ENCODE measurements around the gene SNAP29. TPM values are rescaled to one million over a fixed set of nuclear protein-coding genes. Genes with fewer than 3 reads are reported as not detected.

SNAP29 gene
- total and polyA plus RNA-seq, 4 donors, result 14.8 to 27.2 (median 17.1) TPM

- no peaks in the 10 kb centered on the region for H3K27me3 ChIP-seq (ENCODE audit: control insufficient read depth in 3 of 3, insufficient read depth in 3 of 3, low read length in 2 of 3)
- H3K9ac ChIP-seq (ENCODE audit: insufficient read depth in 1 of 2, low read length in 2 of 2), result no peak overlapping the region
- no peaks in the 10 kb centered on the region for H3K9me3 ChIP-seq (ENCODE audit: control insufficient read depth in 4 of 4, insufficient read depth in 3 of 4, low read length in 3 of 4)
- H3K4me1 ChIP-seq (ENCODE audit: control insufficient read depth in 5 of 5, insufficient read depth in 5 of 5, low read length in 5 of 5), result peaks cover 0 to 4% (median 0%) of the 10 kb centered on the region in 5 donors
- no peak overlapping the region for H3K4me3 ChIP-seq
- TF ChIP-seq CTCF (IDR thresholded peaks at IDR 0.05; ENCODE audit: control extremely low read depth, extremely low read depth), result no peak
- ATAC-seq (ENCODE audit: insufficient read depth, low FRiP score) (no peak), DNase-seq (no peak)
- no peak overlapping the region for H3K27ac ChIP-seq (ENCODE audit: low read depth in 1 of 2, low read length in 1 of 2)
- 96 to 98% methylated on average over 2 of the region's 2 CpGs for WGBS, 2 donors
- H3K36me3 ChIP-seq (ENCODE audit: control insufficient read depth in 4 of 4, insufficient read depth in 4 of 4, low read length in 4 of 4), result no peaks in the 10 kb centered on the region
Observed at GRCh38 chr22:20903093-20903492, 44.3 kb downstream of the SNAP29 start.

- WGBS, 2 donors, result 61 to 70% methylated on average over 7 of the region's 7 CpGs
- Histone ChIP-seq H3K27me3 (ENCODE audit: control insufficient read depth in 3 of 3, insufficient read depth in 3 of 3, low read length in 2 of 3) (no peaks in the 10 kb centered on the region), H3K36me3 (ENCODE audit: control insufficient read depth in 4 of 4, insufficient read depth in 4 of 4, low read length in 4 of 4) (no peaks in the 10 kb centered on the region), H3K4me3 (no peak overlapping the region), H3K27ac (ENCODE audit: low read depth in 1 of 2, low read length in 1 of 2) (peak overlapping the region in 1 of 2 donors; percentile 59), H3K9me3 (ENCODE audit: control insufficient read depth in 4 of 4, insufficient read depth in 3 of 4, low read length in 3 of 4) (no peaks in the 10 kb centered on the region), H3K9ac (ENCODE audit: insufficient read depth in 1 of 2, low read length in 2 of 2) (no peak overlapping the region), H3K4me1 (ENCODE audit: control insufficient read depth in 5 of 5, insufficient read depth in 5 of 5, low read length in 5 of 5) (peaks cover 0 to 4% (median 0%) of the 10 kb centered on the region in 5 donors)
- TF ChIP-seq CTCF (IDR thresholded peaks at IDR 0.05; ENCODE audit: control extremely low read depth, extremely low read depth), result no peak
- DNase-seq, result no peak
- peak; percentile 86 for ATAC-seq (ENCODE audit: insufficient read depth, low FRiP score)
Observed at GRCh38 chr22:20904008-20904979, 45.5 kb downstream of the SNAP29 start.

- no peak overlapping the region for H3K4me3 ChIP-seq
- H3K9ac ChIP-seq (ENCODE audit: insufficient read depth in 1 of 2, low read length in 2 of 2), result no peak overlapping the region
- H3K27me3 ChIP-seq (ENCODE audit: control insufficient read depth in 3 of 3, insufficient read depth in 3 of 3, low read length in 2 of 3), result no peaks in the 10 kb centered on the region
- H3K9me3 ChIP-seq (ENCODE audit: control insufficient read depth in 4 of 4, insufficient read depth in 3 of 4, low read length in 3 of 4), result no peaks in the 10 kb centered on the region
- no peak for TF ChIP-seq CTCF (IDR thresholded peaks at IDR 0.05; ENCODE audit: control extremely low read depth, extremely low read depth)
- ATAC-seq (ENCODE audit: insufficient read depth, low FRiP score) (no peak), DNase-seq (no peak)
- H3K4me1 ChIP-seq (ENCODE audit: control insufficient read depth in 5 of 5, insufficient read depth in 5 of 5, low read length in 5 of 5), result peaks cover 0 to 4% (median 0%) of the 10 kb centered on the region in 5 donors
- peak overlapping the region in 1 of 2 donors; percentile 31 for H3K27ac ChIP-seq (ENCODE audit: low read depth in 1 of 2, low read length in 1 of 2)
- no peaks in the 10 kb centered on the region for H3K36me3 ChIP-seq (ENCODE audit: control insufficient read depth in 4 of 4, insufficient read depth in 4 of 4, low read length in 4 of 4)
- WGBS, 2 donors, result 69 to 74% methylated on average over 3 of the region's 3 CpGs
Observed at GRCh38 chr22:20904980-20905355, 46.2 kb downstream of the SNAP29 start.

Measured in lung (tissue), 12 donors.